GM18867 (cell line): ENCODE results near the gene TSPEAR.

Experiments
- ATAC-seq: cut with Tn5 transposase; IDR thresholded peaks from one replicate; pipeline ENCODE4 v1.9.1; 2021; ENCODE audit warnings: mild to moderate bottlenecking, moderate library complexity; ENCODE audit not compliant: unreplicated experiment

TSPEAR gene

DNA sequence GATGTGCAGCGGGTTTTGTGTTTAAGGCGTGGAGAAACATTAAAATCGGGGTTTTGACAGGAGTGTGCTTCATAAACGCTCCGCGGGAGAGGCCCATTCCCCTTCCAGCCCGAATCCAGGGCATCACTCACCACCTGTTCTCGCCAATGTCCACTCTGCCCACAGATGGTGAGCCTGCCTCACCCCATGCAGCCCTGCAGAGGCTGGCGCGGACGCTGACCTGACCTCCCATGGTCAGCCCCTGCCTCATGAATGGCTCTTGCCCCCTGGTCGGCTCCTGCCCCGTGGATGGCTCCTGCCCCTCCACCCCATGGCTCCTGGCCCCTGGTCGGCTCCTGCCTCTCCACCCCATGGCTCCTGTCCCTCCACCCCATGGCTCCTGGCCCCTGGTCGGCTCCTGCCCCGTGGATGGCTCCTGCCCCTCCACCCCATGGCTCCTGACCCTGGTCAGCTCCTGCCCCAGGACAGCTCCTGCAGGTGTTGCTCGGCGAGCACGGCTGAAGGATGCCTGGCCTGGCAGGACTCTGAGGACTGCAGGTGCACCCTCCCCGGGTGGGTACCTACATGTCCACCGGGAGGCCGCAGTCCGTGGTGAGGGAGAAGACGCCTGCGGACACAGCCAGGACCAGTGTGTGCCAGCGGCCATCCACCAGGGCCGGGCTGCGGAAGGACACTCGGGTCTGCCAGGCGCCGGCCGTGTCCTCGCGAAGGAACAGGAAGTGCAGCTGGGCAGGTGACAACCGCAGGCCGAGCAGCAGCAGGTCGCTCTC, 178.1 kb downstream of the TSPEAR start:
- no peak for ATAC-seq

DNA sequence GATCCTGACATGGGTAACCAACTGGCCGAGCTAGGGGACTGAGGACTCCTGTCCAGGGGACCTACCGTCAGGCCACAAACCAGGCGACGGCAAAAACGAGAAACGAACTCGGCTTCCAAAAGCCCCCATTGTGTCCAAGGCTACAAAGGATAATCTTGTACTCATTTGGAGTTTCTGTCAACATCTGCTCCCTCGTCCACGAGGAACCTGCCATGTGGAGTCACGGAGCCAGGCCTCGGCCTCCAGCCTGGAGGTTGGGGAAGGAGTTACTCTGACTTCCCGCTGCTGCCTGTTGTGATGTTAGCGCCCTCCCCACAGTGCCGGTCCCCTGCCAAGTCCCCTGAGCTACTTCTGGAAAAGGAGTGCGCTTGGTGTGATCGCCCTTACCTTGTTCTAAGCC, 178.7 kb downstream of the TSPEAR start:
- no peak for ATAC-seq

DNA sequence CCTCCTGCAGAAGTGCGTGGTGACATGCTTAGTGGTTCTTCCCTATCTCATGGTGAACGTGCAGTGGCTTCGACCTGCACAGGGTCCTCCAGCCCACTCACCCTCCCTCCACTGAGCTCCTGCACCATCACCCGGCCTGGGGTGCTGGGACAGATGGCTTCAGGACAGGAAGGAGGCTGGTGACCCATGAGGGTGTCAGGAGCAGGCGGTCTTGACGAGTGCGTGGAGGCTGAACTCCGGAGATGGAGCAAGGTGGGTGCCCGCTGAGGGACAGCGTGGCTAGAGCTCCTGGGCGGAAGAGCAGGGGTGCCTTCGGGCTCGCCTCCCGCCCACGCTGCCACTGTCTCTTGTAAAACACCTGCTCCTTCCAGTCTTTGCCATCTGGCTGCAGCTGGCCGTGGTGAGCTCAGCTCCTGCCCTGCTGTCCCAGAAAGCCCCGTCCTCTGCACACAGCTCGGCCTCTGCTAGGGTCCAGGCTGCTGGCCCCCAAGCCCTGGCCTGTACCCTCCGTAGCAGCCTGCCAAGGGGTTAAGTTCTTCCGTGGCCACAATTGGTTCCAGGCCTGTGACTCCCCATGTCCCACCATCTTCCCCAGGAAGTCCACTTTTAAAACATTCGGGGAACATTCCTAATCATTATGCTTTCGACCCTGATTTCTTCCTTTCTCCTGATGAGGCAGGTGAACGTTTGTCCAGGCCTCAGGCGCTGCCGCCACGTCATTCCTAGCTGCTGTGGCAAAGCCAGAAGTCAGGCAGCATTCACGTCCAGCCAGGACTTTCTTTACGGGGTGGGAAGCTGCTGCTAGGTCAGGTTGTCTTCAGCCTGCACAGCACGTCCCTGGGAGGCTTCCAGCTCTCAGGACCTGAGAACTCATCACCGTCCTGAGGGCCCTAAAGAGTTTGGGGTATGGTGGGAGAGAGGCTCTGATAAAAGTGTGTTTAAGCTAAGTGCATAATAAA, 179.5 kb downstream of the TSPEAR start:
- ATAC-seq, result no peak

DNA sequence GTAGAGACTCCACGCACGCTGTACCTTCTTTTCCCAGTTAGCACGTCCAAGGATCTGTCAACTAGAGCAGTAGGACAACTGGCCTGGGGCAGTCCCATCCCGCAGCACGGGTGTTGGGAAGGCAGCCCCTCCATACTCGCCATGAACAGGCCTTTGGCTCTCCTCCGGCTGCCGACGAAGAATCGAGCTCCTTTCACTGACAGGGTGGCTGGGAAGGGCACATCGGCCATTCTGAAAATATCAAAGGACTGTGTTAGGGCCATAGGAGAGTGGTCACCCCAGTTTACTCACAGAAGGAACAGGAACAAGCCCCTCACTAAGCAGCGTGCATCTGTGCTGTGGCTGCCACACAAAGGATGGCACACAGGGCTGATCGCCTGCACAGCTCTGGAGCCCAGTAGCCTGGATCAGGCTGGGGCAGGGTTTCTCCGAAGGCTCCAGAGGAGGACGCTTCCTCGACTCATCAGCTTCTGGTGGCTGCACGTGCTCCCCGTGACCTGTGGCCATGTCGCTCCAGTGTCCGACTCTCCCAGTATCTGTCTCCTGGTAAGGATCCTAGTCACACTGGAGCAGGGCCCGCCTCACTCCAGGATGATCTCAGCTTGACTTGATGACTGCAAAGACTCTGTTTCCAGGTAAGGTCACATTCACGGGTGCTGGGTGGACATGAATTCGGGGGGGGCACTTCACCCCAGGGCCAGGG, 180.3 kb downstream of the TSPEAR start:
- ATAC-seq, result no peak

DNA sequence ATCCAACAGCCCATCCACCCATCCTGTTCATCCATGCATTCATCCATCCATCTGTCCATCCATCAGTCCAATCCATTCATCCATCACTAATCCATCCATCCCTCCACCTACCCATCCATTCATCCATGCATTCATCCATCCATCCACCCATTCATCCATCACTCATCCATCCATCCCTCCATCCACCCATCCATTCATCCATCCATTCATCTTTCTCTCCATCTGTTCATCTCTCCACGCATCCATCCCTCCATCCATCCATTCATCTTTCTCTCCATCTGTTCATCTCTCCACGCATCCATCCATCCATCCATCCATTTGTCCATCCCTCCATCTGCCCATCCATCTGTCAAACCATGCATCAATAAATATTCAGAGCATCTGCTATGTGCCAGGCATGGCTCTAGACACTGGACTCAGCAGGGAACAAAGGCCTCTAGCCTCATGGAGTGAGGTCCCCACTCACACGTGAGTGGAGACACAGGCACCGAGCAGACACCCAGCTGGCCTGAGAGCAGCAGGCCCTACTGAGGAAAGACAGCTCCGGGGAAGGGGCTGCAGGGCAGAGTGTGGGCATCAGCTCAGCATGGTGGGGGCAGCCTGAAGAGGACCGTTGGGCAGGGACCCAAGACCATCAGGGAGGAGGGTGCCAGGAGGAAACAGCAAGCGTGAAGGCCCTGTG, 181.0 kb downstream of the TSPEAR start:
- ATAC-seq, result no peak

DNA sequence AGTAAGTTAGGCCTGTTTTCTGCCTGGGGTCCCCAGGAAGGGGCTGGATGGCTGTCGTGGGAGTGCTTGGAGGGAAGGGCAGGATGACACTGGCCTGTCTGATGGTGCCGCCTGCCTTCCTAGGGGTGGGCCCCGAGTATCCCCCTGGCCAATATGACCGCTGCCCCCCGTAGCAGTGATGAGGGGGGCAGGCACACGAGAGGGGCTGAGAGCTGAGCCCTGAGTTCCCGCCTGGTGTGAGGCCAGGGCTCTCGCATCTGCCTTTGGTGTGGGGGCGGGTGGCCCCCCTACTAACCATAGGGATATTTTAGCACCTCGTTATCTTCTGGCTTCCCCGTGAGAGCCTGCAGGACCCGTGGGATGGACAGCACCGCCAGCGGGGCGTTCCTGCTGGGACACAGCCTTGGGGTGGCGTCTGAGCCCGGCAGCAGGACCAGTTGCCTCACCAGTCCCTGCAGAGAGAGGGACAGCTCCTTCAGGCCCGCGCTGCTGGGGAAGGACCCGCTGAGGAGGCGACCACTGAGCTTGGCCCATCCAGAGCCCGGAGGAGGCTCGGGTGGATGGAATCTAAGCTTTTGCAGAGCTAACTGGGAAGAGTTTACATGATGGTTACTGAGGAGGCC, 181.8 kb downstream of the TSPEAR start:
- ATAC-seq, result no peak

DNA sequence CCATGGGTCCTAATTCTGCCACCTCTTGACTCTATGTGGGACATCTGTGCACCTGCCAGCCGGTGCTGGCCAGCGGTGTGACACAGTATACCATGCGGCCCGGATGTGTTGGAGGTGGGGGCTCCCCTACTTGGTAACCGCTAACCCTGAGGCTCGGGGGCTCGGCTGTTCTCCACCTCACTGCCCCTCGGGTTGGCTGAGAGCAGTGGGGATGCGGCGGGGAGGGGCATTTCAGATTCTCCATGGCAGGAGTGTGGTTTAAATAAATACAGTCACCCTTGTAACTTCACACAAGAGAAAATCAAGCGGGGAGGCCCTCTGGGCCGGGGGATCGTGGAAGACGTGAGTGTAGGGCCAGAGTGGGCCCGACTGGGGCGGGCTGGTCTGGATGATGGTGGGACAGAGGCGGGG, 182.4 kb downstream of the TSPEAR start:
- no peak for ATAC-seq

DNA sequence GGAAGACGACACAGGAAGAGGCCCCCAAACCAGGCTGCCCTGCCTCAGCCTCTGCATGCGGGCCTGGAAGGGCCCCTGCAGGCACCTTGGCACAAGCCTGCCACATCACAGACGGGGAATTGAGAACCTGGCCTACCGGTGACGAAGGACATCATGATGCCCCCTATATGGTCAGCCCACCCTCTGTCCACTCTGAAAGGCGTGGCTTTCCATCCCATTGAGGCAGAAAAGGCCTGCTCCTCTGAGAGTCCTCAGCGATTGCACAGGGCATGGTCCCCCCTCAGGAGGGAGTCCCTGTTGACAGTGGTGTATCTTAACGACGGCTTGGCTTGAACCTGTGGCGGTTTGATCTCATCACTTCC, 182.8 kb downstream of the TSPEAR start:
- ATAC-seq, result no peak

DNA sequence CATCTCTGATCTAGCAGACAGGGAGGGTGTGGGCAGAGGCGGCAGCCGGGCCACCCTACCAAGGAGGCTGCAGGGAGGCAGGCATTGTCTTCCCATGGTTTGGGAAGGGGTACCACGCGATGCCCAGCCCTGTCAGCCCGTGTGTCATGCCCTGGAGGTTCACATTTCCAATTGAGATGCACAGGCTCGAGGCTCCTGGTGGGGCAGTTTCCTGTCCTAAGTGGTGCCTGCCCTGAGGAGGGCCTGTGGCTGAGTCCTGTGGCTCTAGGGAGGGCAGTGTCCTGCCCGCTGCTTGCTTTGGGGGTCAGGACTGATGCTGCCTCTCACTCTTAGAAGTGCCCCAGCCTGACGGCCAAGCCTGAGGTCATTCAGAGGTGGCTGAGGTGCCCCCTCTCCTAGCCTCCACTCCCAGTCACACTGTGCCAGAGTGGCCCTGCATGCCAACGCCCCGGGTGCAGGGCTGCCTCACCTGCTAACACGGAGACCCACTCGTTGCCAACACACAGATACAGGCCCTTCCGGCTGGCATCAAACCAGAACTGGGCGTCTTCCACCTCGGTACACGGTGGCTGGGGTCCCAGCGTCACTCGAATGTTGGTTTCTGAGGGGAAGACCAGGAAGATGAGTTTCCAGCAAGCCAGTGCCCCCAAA, 183.3 kb downstream of the TSPEAR start:
- no peak for ATAC-seq

DNA sequence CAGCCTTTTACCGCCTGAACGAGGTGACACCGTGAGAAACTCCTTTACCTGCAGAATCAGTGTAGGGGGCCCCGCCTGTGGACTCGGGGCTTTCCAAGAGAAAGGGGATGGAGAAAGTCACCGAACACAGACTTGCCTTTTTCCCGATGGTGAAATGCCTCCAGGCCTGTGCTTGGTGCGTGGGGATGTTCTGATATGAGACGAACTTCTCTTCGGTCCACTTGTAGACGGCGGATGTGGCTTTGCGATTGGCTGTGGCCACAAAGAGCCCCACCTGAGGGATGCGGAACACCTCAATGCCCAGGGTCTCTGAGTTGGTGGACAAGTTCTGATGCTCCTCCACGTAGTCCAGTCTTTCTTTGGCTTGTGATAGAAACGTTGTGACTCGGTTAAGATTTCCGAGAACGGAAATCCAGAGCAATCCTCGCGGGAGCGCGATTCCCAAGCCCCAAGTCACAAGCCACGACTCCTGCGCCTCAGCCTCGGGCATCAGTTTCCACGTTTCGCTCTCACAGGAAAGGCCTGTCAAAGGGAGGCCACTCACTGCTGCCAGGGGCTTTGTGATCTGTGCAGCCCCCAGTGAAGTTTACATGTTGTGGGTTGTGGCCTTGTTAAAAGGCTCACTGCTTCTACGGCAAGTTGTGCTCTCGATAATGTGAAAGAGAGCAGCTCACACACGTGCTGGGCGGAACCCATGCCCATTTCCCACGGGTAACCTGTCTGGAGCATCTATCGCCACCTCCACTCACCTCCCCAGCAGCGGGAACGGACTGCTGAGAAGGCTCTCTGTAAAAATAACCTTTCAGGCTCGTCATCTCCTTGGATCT, 184.0 kb downstream of the TSPEAR start:
- ATAC-seq, result no peak

DNA sequence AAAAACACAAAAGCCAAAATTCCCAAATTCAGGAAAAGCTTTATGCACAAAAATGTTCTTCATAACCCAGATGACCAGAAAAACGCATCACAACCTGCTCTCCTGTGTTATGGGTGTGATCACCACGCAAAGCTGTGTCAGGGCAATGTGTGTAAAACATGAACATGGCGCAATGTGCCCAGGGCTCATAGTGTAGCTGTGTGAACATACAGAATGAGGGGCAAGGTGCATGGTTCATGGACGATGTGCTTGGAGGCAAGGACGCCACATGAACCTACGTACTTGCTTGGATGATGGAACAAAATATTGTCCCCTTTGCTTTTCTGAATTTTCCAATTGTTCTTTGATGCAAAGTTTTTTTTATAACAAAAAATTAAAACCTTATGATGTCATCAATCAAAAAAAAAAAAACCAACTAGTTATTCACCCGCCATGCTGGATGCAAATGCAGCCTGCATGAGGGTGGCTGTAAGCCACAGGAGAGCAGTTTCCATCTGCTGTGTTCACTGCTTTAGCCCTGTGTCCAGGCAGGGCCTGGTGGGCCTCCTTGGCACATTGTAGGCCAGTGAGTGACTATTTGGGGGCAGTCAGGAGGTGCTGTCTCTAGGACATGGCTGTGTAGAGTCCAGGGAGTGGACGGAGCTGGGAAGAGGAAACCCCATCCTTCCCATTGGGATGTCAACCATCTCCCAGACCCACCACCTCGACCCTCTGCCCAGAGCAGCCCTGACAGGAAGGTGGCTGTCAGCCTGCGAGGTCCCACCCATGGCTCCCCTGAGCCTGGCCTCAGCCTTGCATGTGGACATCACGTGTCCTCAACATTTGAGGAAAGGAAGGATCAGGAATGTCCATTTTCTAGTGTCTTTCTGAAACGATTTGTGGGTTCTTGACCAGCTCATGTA, 185.0 kb downstream of the TSPEAR start:
- ATAC-seq, result no peak

DNA sequence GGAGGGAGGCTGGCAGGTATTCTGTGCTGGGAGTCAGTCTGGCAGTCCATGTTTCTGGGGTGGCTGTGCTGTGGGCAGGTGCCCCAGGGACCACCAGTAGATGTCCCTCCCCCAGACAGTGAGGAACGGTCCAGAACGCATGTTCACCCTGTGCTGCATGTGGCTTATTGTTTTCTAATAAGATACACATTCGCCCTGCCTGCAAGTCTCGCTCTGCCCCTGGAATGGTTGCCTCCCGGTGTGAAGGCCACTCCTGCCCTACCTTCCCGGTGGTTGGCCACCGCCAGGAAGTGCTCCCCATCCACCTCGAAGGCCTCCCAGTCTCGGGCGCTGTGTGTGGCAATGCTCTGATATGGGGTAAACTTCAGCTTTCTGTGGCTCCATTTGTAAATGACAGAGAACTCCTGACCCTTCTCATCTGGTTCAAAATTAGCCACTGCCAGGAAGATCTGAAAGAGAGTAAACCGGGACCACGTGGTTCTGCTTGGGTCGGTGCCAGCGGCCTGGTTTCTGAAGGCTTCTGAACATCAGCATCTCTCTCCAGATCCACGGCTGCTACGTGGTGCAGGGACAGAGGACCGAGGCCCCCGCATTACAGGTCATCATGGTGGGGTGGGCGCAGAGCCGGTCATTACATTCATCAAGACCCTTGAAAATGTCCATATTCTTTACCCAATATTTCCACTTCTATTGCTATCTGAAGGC, 185.8 kb downstream of the TSPEAR start:
- no peak for ATAC-seq

DNA sequence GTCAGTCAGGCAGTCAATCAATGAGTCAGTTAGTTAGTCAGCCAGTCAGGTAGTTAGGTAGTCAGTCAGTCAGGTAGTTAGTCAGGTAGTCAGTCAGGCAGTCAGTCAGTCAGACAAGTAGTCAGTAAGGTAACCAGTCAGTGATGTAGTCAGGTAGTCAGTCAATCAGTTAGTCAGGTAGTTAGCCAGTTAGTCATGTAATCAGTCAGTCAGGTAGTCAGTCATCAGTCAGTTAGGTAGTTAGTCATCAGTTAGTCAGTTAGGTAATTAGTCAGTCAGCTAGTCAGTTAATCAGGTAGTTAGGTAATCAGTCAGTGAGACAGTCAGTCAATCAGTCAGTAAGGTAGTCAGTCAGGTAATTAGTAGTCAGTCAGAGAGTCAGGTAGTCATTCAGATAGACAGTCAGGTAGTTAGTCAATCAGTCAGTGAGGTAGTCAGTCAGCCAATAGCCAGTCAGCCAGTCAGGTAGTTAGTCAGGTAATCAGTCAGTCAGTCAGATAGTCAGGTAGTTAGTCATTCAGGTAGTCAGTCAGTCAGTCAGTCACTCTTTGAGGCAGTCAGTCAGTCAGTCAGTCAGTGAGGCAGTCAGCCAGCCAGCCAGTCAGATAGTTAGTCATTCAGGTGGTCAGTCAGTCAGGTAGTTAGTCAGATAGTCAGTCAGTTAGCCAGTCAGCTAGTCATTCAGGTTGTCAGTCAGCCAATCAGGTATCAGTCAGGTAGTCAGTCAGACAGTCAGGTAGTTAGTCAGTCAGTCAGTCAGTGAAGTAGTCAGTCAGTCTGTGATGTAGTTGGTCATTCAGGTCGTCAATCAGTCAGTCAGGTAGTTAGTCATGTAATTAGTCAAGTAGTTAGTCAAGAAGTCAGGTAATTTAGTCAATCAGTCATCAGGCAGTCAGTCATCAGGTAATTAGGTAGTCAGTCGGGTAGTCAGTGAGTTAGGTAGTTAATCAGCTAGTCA, 186.7 kb downstream of the TSPEAR start:
- no peak for ATAC-seq

DNA sequence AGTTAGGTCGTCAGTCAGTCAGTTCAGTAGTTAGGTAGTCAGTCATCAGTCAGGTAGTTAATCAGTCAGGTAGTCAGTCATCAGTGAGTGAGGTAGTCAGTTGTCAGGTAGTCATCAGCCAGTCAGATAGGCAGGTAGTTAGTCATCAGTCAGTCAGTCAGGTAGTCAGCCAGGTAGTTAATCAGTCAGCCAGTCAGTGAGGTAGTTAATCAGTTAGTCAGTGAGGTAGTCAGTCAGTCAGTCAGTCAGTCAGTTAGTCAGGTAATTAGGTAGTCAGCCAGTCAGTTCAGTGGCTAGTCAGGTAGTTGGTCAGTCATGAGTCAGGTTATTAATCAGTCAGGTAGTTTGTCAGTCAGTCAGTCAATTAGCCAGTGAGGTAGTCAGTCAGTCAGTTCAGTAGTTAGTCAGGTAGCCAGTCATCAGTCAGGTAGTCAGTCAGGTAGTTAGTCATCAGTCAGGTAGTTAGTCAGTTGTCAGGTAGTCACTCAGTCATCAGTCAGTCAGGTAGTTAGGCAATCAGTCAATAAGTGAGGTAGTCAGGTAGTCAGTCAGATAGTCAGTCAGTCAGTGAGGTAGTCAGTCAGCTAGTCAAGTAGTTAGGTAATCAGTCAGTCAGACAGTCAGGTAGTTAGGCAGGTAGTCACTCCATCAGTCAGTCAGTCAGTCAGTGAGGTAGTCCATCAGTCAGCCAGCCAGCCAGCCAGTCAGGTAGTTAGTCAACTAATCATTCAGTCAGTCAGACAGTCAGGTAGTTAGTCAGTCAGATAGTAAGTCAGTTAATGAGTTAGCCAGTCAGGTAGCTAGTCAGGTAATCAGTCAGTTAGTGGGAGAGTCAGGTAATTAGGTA, 187.6 kb downstream of the TSPEAR start:
- no peak for ATAC-seq

DNA sequence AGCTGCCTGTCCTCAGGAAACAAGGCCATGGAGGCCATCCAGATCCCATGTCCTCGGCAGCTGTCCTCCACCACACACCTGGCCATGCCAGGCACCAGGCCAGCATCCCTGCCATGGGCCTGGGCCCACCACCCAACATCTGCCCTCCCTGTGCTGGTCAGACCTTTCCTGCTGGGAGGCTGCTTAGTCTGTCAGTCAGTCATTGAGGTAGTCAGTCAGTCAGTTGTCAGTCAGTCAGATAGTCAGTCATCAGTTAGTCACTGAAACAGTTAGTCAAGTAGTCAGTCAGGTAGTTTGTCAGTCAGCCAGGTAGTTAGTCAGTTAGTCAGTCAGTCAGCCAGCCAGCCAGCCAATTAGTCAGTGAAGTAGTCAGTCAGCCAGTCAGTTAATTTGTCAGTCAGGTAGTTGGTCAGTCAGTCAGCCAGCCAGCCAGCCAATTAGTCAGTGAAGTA, 188.6 kb downstream of the TSPEAR start:
- ATAC-seq, result no peak
